BLaER1 treated with 17β-estradiol and CSF1 and Interleukin-3, amounts not matched to agents 10 nM and 100 nM (cell line): Measurements from ENCODE around the gene PAPOLA.
A peak's percentile ranks its signal among the peaks of the same experiment; 100 is the strongest.

Source experiments
- H3K27ac ChIP-seq, 11 experiments: shearing (Covaris generic); formaldehyde crosslinking; 2 replicates each; pipeline ENCODE4 v1.8.1; 2022
- H3K27me3 ChIP-seq, 11 experiments: shearing (Covaris generic); formaldehyde crosslinking; 2 replicates each; pipeline ENCODE4 v1.8.1; 2022
- H3K36me3 ChIP-seq, 11 experiments: shearing (Covaris generic); formaldehyde crosslinking; 2 replicates each; pipeline ENCODE4 v1.8.1; 2022
- H3K4me1 ChIP-seq, 10 experiments: shearing (Covaris generic); formaldehyde crosslinking; 2 replicates each; pipeline ENCODE4 v1.8.1; 2022
- H3K4me2 ChIP-seq, 11 experiments: shearing (Covaris generic); formaldehyde crosslinking; 2 replicates each; pipeline ENCODE4 v1.8.1; 2022
- H3K4me3 ChIP-seq, 10 experiments: shearing (Covaris generic); formaldehyde crosslinking; 2 replicates each; pipeline ENCODE4 v1.8.1; 2022
- H3K9ac ChIP-seq, 11 experiments: shearing (Covaris generic); formaldehyde crosslinking; 2 replicates each; pipeline ENCODE4 v1.8.1; 2022
- H3K9me3 ChIP-seq, 11 experiments: shearing (Covaris generic); formaldehyde crosslinking; replicated peaks in 1 of 11; 2 replicates each; pipeline ENCODE4 v1.8.1; 2022
- H4K20me1 ChIP-seq, 11 experiments: shearing (Covaris generic); formaldehyde crosslinking; 2 replicates each; pipeline ENCODE4 v1.8.1; 2022
- Cebpa-rat ChIP-seq, 11 experiments: shearing (Covaris generic); IDR thresholded peaks; 2 replicates each; pipeline ENCODE4 v1.8.1; 2022

Gene PAPOLA

GRCh38 chr14:96576937-96577336 is 74.8 kb downstream of the PAPOLA start:
- Histone ChIP-seq H3K4me3 (no peak overlapping the region), H3K27ac (peak overlapping the region in 2 of 11 experiments; percentile 4 to 43; a peak in 3 of 22 replicates), H3K4me1 (peaks cover 0 to 33% (median 21%) of the 10 kb centered on the region in 10 experiments; a peak in 14 of 20 replicates), H4K20me1 (peaks cover 0 to 61% (median 12%) of the 10 kb centered on the region in 11 experiments; a peak in 10 of 22 replicates), H3K4me2 (peak overlapping the region in 5 of 11 experiments; percentile 53 to 70 (median 57); a peak in 10 of 22 replicates), H3K27me3 (no peaks in the 10 kb centered on the region), H3K9ac (no peak overlapping the region), H3K36me3 (peaks cover 0 to 24% (median 17%) of the 10 kb centered on the region in 11 experiments; a peak in 19 of 22 replicates), H3K9me3 (no peaks in the 10 kb centered on the region)
- no peak for TF ChIP-seq Cebpa-rat (IDR thresholded peaks at IDR 0.05)

- H3K9me3 ChIP-seq, result no peaks in the 10 kb centered on the region
- H4K20me1 ChIP-seq, result peaks cover 0 to 72% (median 17%) of the 10 kb centered on the region in 11 experiments; a peak in 12 of 22 replicates
- H3K36me3 ChIP-seq, result peaks cover 0 to 7% (median 0%) of the 10 kb centered on the region in 11 experiments; a peak in 4 of 22 replicates
- H3K27me3 ChIP-seq, result no peaks in the 10 kb centered on the region
- peaks cover 0 to 50% (median 37%) of the 10 kb centered on the region in 10 experiments; a peak in 16 of 20 replicates for H3K4me1 ChIP-seq
- no peak overlapping the region for H3K27ac ChIP-seq
- H3K4me2 ChIP-seq, result no peak overlapping the region
- no peak overlapping the region for H3K4me3 ChIP-seq
- no peak overlapping the region for H3K9ac ChIP-seq
- no peak for TF ChIP-seq Cebpa-rat (IDR thresholded peaks at IDR 0.05)
Measured at GRCh38 chr14:96578619-96579018, 76.4 kb downstream of the PAPOLA start.

- Histone ChIP-seq H3K27me3 (no peaks in the 10 kb centered on the region), H3K9ac (no peak overlapping the region), H3K4me1 (peaks cover 4 to 55% (median 45%) of the 10 kb centered on the region in 10 experiments; a peak in 17 of 20 replicates), H3K4me3 (no peak overlapping the region), H4K20me1 (peaks cover 0 to 72% (median 17%) of the 10 kb centered on the region in 11 experiments; a peak in 12 of 22 replicates), H3K27ac (no peak overlapping the region), H3K36me3 (peaks cover 0 to 4% (median 0%) of the 10 kb centered on the region in 11 experiments; a peak in 1 of 22 replicates), H3K9me3 (no peaks in the 10 kb centered on the region), H3K4me2 (no peak overlapping the region)
- TF ChIP-seq Cebpa-rat (IDR thresholded peaks at IDR 0.05), result no peak
Measured at GRCh38 chr14:96579358-96579757, 77.2 kb downstream of the PAPOLA start.

- Histone ChIP-seq H3K4me2 (no peak overlapping the region), H3K36me3 (peaks cover 0 to 4% (median 0%) of the 10 kb centered on the region in 11 experiments; a peak in 1 of 22 replicates), H3K9me3 (no peaks in the 10 kb centered on the region), H3K4me1 (peaks cover 4 to 55% (median 48%) of the 10 kb centered on the region in 10 experiments; a peak in 17 of 20 replicates), H3K9ac (no peak overlapping the region), H3K27ac (no peak overlapping the region), H3K4me3 (no peak overlapping the region), H4K20me1 (peaks cover 0 to 70% (median 17%) of the 10 kb centered on the region in 11 experiments; a peak in 12 of 22 replicates), H3K27me3 (no peaks in the 10 kb centered on the region)
- TF ChIP-seq Cebpa-rat (IDR thresholded peaks at IDR 0.05), result no peak
Measured at GRCh38 chr14:96579855-96580254, 77.7 kb downstream of the PAPOLA start.

GRCh38 chr14:96580566-96580965 is 78.4 kb downstream of the PAPOLA start:
- no peak overlapping the region for H3K9ac ChIP-seq
- no peak for TF ChIP-seq Cebpa-rat (IDR thresholded peaks at IDR 0.05)
- peaks cover 4 to 53% (median 45%) of the 10 kb centered on the region in 10 experiments; a peak in 17 of 20 replicates for H3K4me1 ChIP-seq
- no peaks in the 10 kb centered on the region for H3K27me3 ChIP-seq
- H3K4me2 ChIP-seq, result no peak overlapping the region
- H3K36me3 ChIP-seq, result no peaks in the 10 kb centered on the region
- H4K20me1 ChIP-seq, result peaks cover 0 to 67% (median 17%) of the 10 kb centered on the region in 11 experiments; a peak in 12 of 22 replicates
- no peak overlapping the region for H3K4me3 ChIP-seq
- H3K27ac ChIP-seq, result no peak overlapping the region
- H3K9me3 ChIP-seq, result no peaks in the 10 kb centered on the region

- no peak overlapping the region for H3K4me2 ChIP-seq
Measured at GRCh38 chr14:96581026-96581425, 78.8 kb downstream of the PAPOLA start.

GRCh38 chr14:96581902-96582301 is 79.7 kb downstream of the PAPOLA start:
- Histone ChIP-seq H3K27ac (no peak overlapping the region), H3K4me2 (peak overlapping the region in 9 of 11 experiments; percentile 18 to 92 (median 70); a peak in 16 of 22 replicates), H3K4me1 (peaks cover 4 to 46% (median 35%) of the 10 kb centered on the region in 10 experiments; a peak in 17 of 20 replicates), H3K27me3 (no peaks in the 10 kb centered on the region), H3K9me3 (no peaks in the 10 kb centered on the region), H3K9ac (no peak overlapping the region), H3K36me3 (no peaks in the 10 kb centered on the region), H3K4me3 (no peak overlapping the region), H4K20me1 (peaks cover 0 to 63% (median 16%) of the 10 kb centered on the region in 11 experiments; a peak in 11 of 22 replicates)
- TF ChIP-seq Cebpa-rat (IDR thresholded peaks at IDR 0.05), result no peak

More at GRCh38 chr14:96581026-96581425, 78.8 kb downstream of the PAPOLA start:
- no peak for TF ChIP-seq Cebpa-rat (IDR thresholded peaks at IDR 0.05)
- H3K27ac ChIP-seq, result no peak overlapping the region
- H4K20me1 ChIP-seq, result peaks cover 0 to 67% (median 17%) of the 10 kb centered on the region in 11 experiments; a peak in 12 of 22 replicates
- H3K9me3 ChIP-seq, result no peaks in the 10 kb centered on the region
- no peak overlapping the region for H3K9ac ChIP-seq
- no peaks in the 10 kb centered on the region for H3K27me3 ChIP-seq
- H3K36me3 ChIP-seq, result no peaks in the 10 kb centered on the region
- no peak overlapping the region for H3K4me3 ChIP-seq
- peaks cover 4 to 53% (median 42%) of the 10 kb centered on the region in 10 experiments; a peak in 17 of 20 replicates for H3K4me1 ChIP-seq

- Histone ChIP-seq H3K9ac (peak overlapping the region in 1 of 11 experiments; percentile 19; a peak in 1 of 22 replicates), H4K20me1 (peaks cover 0 to 60% (median 16%) of the 10 kb centered on the region in 11 experiments; a peak in 10 of 22 replicates), H3K27me3 (no peaks in the 10 kb centered on the region), H3K4me3 (no peak overlapping the region), H3K4me2 (peak overlapping the region in 9 of 11 experiments; percentile 18 to 92 (median 70); a peak in 19 of 22 replicates), H3K36me3 (no peaks in the 10 kb centered on the region), H3K27ac (no peak overlapping the region; a peak in 1 of 22 replicates), H3K9me3 (no peaks in the 10 kb centered on the region), H3K4me1 (peaks cover 4 to 45% (median 35%) of the 10 kb centered on the region in 10 experiments; a peak in 17 of 20 replicates)
- no peak for TF ChIP-seq Cebpa-rat (IDR thresholded peaks at IDR 0.05)
Measured at GRCh38 chr14:96582411-96582961, 80.3 kb downstream of the PAPOLA start.

GRCh38 chr14:96582995-96583394 is 80.8 kb downstream of the PAPOLA start:
- H3K9ac ChIP-seq, result peak overlapping the region in 3 of 11 experiments; percentile 1 to 19 (median 13); a peak in 1 of 22 replicates

More at GRCh38 chr14:96582995-96583394, 80.8 kb downstream of the PAPOLA start:
- TF ChIP-seq Cebpa-rat (IDR thresholded peaks at IDR 0.05), result no peak
- Histone ChIP-seq H3K27me3 (no peaks in the 10 kb centered on the region), H4K20me1 (peaks cover 0 to 55% (median 16%) of the 10 kb centered on the region in 11 experiments; a peak in 10 of 22 replicates), H3K4me2 (peak overlapping the region in 9 of 11 experiments; percentile 18 to 92 (median 70); a peak in 19 of 22 replicates), H3K36me3 (no peaks in the 10 kb centered on the region), H3K4me1 (peaks cover 4 to 45% (median 35%) of the 10 kb centered on the region in 10 experiments; a peak in 17 of 20 replicates), H3K27ac (no peak overlapping the region), H3K4me3 (no peak overlapping the region), H3K9me3 (no peaks in the 10 kb centered on the region)
